ENCODE results near the gene ULK2.

DNA sequence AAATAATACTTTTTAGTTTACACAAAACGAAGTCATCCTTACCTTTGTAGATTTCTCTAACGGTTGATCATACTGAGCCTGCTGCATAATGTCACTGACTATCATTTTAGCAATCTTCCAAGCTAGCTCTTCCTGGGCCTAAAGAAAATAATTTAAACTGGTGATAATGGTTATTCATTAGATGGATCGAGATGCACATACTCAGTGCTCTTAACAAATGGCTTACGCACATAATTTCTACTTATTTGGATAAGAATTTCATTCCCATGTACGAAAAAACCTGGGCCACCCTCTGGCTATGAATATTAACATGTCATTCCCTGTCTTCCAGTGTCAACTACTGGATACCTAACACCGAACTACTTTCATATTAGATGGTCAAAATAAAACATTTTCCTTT, 41.4 kb upstream of the ULK2 start:
- no peak for TF ChIP-seq POLR2AphosphoS5 (IDR thresholded peaks at IDR 0.05)
- TF ChIP-seq, protein P1, sequence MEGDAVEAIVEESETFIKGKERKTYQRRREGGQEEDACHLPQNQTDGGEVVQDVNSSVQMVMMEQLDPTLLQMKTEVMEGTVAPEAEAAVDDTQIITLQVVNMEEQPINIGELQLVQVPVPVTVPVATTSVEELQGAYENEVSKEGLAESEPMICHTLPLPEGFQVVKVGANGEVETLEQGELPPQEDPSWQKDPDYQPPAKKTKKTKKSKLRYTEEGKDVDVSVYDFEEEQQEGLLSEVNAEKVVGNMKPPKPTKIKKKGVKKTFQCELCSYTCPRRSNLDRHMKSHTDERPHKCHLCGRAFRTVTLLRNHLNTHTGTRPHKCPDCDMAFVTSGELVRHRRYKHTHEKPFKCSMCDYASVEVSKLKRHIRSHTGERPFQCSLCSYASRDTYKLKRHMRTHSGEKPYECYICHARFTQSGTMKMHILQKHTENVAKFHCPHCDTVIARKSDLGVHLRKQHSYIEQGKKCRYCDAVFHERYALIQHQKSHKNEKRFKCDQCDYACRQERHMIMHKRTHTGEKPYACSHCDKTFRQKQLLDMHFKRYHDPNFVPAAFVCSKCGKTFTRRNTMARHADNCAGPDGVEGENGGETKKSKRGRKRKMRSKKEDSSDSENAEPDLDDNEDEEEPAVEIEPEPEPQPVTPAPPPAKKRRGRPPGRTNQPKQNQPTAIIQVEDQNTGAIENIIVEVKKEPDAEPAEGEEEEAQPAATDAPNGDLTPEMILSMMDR (IDR thresholded peaks at IDR 0.05): no peak
